ENCODE data around the gene CCDC9B.

The CCDC9B gene

DNA sequence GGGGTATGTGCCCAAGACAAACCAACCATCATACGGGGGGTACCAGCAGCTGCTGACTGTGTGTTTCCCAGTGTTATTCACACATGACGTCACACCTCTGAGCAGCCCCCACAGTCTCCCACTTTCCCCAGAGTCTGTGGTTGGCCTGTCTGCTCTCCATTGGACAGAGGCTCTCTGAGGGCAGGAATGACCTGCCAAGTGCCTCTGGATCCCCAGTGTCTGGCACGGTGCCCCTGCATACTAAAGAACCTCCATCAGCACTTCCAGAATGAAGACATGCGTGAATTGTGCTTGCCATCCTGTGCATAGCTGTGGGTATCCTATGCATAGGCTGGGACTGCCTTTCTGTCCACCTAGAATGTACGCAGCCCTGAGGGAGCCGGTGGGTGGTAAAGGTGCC lies 3.5 kb upstream of the CCDC9B start:
- no peak for DNase-seq

DNA sequence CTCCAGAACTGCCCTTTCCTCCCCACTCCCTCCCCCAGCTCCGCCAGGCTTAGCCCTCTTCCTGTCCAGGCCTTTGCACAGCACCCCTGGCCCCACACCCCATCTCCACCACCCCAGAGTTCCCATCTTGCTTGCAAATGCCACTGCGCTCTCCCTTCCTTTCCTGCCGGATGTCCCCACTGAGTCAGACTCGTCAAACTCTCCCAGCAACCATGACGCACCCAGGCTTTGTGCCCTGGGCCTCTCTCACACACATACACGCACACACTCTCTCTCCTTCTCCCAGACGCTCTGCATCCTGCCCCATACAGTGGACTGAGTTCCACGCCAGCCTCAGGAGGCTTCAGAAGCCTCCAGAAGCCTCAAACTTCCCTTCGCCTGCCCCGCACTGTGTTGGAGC lies 2.8 kb upstream of the CCDC9B start:
- DNase-seq: no peak

DNA sequence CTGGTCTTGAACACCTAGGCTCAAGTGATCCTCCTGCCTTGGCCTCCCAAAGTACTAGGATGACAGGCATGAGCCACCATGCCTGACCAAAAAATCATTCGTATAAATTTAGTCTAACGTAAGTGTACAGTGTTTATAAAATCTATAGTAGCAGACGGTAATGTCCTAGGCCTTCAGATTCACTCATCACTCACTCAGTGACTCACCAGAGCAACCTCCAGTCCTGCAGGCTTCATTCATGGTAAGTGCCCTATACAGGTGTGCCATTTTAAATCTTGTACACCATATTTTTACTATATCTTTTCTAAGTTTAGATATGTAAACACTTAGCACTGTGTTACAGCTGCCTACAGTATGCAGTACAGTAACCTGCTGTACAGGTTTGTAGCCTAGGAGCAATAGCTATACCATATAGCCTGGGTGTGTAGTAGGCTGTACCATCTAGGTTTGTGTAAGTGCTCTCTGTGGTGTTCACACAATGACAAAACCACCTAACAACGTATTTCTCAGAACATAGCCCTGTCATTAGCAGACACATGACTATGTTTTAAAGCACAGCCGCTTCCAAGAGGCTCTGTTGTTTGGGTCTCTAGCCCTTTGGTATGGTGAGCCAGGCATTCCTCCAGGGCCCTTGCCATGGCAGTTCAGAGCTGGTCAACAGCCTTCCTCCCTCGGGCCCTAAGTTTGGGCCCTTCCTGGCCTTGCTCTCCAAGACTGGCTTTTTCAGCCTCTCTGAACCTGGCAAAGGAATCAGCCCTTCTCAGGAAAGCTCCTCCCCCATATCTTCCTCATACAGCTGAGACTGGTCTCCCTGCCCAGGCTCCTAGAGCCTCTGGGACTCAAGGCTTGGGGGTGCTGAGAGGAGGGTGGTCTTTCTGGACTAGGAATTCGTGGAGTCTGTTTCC lies 1.9 kb upstream of the CCDC9B start:
- DNase-seq: no peak

DNA sequence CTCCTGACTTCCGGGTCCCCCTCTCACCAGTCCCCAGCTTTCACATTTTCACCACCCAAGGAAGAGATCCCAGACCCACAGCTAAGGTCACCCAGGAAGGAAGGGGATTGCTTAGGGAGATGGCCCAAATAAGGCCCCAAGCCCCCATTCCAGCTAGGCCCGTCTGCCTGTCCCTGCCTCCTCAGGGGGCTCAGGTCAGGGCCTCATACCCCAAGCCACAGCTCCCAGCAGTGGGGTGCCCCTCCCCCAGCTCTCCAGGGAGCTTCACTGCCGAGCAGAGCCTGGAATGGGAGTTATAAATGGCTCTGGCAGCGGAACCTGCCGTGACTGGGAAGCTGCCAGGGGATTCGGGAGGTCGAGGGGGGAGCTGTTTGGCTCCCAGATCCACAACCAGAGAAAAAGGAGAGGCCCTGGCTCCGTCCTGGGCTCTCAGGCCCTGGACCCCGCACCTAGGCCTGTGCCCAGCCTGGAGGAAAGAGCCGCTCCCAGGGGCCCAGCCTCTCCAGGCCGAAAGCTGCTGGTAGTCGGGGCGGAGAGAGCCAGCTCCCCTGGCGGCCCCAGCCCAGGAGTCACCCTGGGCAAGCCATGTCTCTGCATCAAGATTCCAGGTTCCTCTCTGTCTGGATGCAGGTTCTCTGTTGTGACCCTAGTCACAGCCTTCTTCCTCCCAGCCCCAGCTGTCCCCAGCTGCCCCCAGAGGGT lies 550 bp downstream of the CCDC9B start:
- peak; percentile 36 for DNase-seq

- no peak for DNase-seq
Measured at GRCh38 chr15:40339621-40339945, 1.2 kb downstream of the CCDC9B start.

- no peak for DNase-seq
Measured at GRCh38 chr15:40338921-40339620, 1.7 kb downstream of the CCDC9B start.

- DNase-seq: peak; percentile 41
Measured at GRCh38 chr15:40338041-40338657, 2.6 kb downstream of the CCDC9B start.

DNA sequence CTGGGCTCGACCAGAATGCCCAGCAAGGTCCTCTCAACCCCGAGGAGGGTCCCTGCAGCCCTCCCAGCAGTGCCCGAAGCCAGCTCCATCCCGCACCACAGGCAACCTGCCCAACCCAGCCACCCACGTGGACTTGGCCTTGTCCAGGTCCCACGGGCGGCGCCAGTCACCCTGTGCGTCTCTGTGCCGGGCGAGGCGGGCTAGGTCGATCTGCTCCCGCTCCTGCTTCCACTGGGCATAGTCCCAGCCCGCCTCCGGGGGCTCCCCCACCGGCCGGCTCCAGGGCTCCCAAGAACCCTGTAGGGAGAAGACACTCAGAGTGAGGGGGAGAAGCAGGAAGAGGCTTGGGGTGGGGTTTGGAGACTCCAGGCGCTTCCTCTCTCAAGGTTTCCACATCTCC lies 3.1 kb downstream of the CCDC9B start:
- no peak for DNase-seq

DNA sequence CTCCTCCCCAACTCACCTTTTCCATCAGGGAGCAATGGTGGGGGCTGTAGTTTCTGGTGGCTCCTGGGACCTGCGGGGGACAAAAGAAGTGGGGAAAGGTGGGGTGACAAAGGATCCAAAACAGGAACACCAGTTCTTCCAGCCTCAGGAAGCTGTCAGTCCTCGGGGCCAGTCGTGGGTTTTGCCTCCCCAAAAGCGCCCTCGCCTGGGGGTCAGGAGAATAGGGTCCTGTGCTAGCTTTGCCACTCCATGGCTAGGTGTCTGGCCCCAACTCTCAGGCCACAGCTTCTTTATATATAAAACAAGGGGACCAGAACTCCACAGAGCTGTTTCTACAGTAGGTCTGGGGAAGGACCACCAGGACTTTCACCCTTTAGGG lies 4.0 kb downstream of the CCDC9B start:
- DNase-seq: no peak

- peak; percentile 78 for DNase-seq
Measured at GRCh38 chr15:40335938-40336743, 4.6 kb downstream of the CCDC9B start.

GRCh38 chr15:40334941-40335795 lies 5.6 kb downstream of the CCDC9B start:
- no peak for DNase-seq

DNA sequence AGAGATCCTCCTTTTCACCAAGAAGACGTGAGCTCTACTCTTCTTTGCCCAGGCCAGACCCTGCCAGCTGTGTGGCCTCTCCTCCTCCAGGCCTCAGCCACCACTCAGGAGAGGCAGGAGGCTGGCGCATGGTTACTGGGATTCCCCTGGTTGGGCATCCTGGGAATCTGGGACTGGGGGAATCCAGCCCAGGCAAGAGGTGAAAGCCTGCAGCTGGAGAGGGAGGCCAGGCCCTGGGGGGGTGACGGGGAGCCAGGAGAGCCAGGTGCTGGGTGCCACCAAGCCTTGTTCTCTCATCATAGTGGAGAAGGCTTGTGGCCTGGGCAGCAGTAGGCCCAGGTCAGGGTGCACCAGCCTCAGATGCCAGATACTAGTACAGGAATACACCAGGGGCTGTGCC lies 6.2 kb downstream of the CCDC9B start:
- DNase-seq: no peak

- no peak for DNase-seq
Measured at GRCh38 chr15:40333922-40334492, 6.7 kb downstream of the CCDC9B start.

- no peak for DNase-seq
Measured at GRCh38 chr15:40332113-40332781, 8.5 kb downstream of the CCDC9B start.

DNA sequence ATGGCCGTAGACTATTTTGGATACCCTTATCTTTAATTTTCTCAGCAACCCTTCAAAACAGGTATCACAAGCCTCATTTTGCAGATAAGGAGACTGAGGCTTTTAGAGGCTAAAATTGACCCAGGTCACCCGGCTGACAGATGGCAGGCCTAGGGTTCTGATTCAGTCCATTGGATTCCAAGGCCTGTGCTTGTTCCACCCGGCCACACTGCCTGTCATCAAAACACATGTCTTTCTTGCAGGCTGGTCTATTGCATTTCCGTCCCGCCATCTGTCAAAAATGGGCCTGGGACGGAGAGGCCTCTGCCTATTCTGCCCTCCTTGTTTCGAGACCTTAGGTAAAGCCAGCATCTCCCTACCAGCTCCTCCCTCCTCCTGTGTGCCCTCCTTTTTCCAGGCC lies 9.1 kb downstream of the CCDC9B start:
- DNase-seq: no peak

GRCh38 chr15:40331026-40331425 lies 9.7 kb downstream of the CCDC9B start:
- DNase-seq: no peak

DNA sequence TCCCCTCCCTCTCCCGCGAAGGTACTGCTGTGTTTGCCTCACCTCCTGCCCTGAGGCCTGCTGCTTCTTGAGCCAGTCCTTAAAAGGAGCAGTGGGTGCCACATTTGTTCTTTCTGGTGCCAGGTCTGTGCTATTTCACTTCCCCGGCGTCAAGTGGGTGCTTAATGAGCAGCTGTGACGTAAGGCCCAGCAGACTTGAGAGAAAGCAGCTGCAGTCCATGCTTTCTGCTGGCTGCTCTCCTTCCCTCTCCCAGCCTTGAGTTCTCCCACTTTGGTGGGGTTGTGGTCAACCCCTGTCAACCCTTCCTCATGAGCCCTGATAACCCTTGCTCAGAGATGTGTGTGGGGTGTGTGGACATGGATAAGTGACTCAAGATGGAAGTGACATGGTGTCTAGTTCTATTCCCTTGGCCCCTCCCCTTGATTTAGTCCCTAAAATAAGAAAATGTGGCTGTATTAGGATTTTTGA lies 10.3 kb downstream of the CCDC9B start:
- peak; percentile 67 for DNase-seq

DNA sequence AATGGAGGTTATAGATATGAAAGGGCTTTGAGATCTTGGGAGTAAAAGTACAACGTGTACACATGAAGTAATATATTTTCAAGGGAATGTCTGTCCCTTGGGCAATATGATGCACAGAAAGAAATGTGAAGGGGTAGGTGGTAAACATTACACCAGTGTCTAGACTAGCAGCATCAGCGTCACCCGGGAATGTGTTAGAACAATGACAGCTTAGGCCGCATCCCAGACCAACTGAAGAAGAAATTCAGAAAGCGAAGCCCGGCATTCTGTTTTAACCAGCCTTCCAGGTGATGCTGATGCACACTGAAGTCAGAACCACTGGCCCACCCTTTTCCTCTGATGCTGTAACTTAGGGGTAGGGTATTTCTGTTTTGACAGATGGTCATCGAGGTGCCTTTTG lies 10.9 kb downstream of the CCDC9B start:
- no peak for DNase-seq

DNA sequence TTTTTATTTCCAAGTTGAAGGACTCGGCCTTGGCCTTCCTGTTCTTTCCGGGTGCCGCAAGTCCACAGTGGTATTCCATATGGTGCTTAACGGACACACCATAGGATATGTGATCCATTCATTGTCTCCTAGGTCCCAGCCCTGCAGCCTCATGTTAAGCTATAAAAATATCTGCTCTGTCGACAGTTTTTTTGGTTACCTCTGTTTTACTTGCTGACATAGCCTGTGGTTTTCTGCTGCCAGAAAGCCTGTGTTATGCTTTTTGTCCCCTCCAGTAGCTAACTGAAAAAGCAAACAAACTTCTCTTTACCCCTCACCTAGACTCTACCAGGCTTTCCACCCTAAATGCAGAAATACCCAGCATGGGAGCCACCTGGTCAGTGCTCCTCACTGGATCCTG lies 12.0 kb downstream of the CCDC9B start:
- no peak for DNase-seq

DNA sequence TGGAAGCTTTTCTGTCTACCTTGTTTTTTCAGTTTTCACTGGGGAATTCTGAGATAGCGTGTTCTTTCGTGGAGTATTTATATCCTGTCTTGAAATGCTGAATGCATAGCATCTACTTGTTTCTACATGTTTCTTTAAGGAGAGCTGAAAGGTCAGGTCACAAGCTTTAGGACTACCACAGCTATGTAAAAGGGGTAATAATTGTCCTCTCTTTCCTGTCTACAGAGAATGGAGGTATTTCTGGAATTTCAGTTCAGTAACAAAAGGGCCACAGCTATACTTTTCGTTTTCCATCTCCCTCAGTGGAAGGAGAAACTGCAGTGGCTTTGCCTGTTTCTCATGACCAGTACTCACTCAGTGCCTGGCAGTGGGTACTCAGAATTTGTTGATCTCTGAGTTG lies 12.6 kb downstream of the CCDC9B start:
- DNase-seq: no peak

GRCh38 chr15:40327457-40327856 lies 13.3 kb downstream of the CCDC9B start:
- no peak for DNase-seq

Measured in NCI-H1105 treated with DMSO at 0.1 percent for 48 hours (cell line).